Esophagus (tissue), 2 donors: ENCODE results near the gene ERN2. TPM values are rescaled to one million over a fixed set of nuclear protein-coding genes. Genes with fewer than 3 reads are reported as not detected.
"Not testable (repeated sequence)": the region's sequence is repeated elsewhere in the genome, so short reads cannot be mapped to it uniquely, and the experiment has no call there.

Source experiments
- H3K27ac ChIP-seq, 2 donors: one replicate each; pipeline ENCODE4 v1.5.1; 2013; ENCODE audit warnings: low read depth in 2 of 2, mild to moderate bottlenecking in 2 of 2, inconsistent platforms in 1 of 2, low read length in 1 of 2, moderate library complexity in 1 of 2
- H3K27me3 ChIP-seq, 2 donors: one replicate each; pipeline ENCODE4 v1.6.1; 2013; ENCODE audit warnings: low read length in 2 of 2, control low read depth in 1 of 2, mild to moderate bottlenecking in 1 of 2; ENCODE audit not compliant: insufficient read depth in 2 of 2, control insufficient read depth in 1 of 2
- H3K36me3 ChIP-seq, 2 donors: one replicate each; pipeline ENCODE4 v1.6.1; 2013; ENCODE audit warnings: low read length in 1 of 2; ENCODE audit not compliant: control insufficient read depth in 2 of 2, insufficient read depth in 2 of 2
- H3K4me1 ChIP-seq, 2 donors: one replicate each; pipeline ENCODE4 v1.6.1; 2013; ENCODE audit warnings: low read length in 1 of 2; ENCODE audit not compliant: control insufficient read depth in 2 of 2, insufficient read depth in 2 of 2
- H3K4me3 ChIP-seq, 2 donors: one replicate each; pipeline ENCODE4 v1.5.1; 2013; ENCODE audit warnings: low read length in 2 of 2, mild to moderate bottlenecking in 2 of 2, low read depth in 1 of 2, moderate library complexity in 1 of 2
- H3K9me3 ChIP-seq, 2 donors: one replicate each; pipeline ENCODE4 v1.6.1; 2013; ENCODE audit warnings: mild to moderate bottlenecking in 2 of 2, low read depth in 1 of 2, low read length in 1 of 2, moderate library complexity in 1 of 2; ENCODE audit not compliant: control insufficient read depth in 2 of 2, insufficient read depth in 1 of 2
- WGBS, 2 donors: extraction: QIAGEN DNeasy Blood & Tissue Kit; methylation state at CpG; one replicate each; pipeline ENCODE4 v1.1.7; 2013; 5-methylcytosine and 5-hydroxymethylcytosine counted together
- polyA plus RNA-seq, 2 donors: library from polyadenylated mRNA; stranded (reverse); fragments of 200-250 nt; gene quantifications; one replicate each; pipeline ENCODE4 v1.2.3, GENCODE V29; 2013
- donor health status: healthy with polysubstance abuse.
- donor health status: Bipolar disorder and iron deficiency.

Gene ERN2
- polyA plus RNA-seq, 2 donors = 0.20 to 0.40 TPM

DNA sequence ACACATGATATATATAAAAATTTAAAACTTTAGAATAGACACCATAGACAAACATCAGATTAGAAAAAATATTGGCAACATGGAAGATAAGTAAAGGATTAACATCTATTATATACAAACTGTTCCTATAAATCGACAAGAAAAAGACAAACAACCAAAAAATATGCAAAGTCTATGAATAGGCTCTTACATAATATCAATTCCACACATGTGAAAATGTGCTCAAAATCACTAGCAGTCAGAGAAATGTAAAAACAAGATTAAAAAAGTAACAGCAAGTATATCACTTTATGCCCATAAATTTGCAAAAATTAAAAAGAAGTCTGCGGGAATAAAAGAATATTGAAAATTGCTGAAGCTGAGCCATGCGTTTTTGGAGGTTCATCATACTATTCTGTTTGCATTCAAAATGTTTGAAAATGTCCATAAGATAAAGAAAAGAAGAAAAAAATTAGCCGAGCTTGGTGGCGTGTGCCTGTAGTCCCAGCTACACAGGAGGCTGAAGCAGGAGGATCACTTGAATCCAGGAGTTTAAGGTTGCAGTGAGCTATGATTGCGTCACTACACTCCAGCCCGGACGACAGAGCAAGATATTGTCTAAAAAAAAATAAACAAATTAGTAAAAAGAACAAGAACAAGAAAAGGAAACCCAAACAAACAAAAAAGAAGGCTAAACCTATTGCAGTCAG, 11.2 kb upstream of the ERN2 start:
- Histone ChIP-seq H3K9me3 (no peaks in the 10 kb centered on the region), H3K4me3 (no peak overlapping the region), H3K36me3 (no peaks in the 10 kb centered on the region), H3K27me3 (no peaks in the 10 kb centered on the region), H3K4me1 (no peaks in the 10 kb centered on the region), H3K27ac (no peak overlapping the region)
- WGBS, 2 donors = 72 to 75% methylated on average over 8 of the region's 8 CpGs

DNA sequence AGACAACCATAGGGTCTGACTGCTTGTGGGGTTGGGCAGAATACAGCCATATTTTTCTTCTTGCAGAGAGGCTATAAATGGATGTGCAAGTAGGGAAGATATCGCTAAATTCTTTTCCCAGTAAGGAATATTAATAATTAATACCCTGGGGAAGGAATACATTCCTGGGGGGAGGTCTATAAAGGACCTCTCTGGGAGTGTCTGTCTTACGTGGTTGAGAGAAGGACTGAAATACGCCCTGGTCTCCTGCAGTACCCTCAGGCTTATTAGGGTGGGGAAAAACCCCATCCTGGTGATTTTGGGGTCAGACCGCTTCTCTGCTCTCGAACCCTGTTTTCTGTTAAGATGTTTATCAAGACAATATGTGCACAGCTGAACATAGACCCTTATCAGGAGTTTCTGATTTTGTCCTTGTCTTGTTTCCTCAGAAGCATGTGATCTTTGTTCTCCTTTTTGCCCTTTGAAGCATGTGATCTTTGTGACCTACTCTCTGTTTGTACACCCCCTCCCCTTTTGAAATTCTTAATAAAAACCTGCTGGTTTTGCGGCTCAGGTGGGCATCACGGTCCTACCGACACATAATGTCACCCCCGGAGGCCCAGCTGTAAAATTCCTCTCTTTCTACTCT, 9.7 kb upstream of the ERN2 start:
- H3K27me3 ChIP-seq, H3K4me3 ChIP-seq, H3K9me3 ChIP-seq, H3K36me3 ChIP-seq, H3K27ac ChIP-seq, H3K4me1 ChIP-seq: not testable (repeated sequence)
- WGBS, 2 donors = 63 to 71% methylated on average over 9 of the region's 9 CpGs

DNA sequence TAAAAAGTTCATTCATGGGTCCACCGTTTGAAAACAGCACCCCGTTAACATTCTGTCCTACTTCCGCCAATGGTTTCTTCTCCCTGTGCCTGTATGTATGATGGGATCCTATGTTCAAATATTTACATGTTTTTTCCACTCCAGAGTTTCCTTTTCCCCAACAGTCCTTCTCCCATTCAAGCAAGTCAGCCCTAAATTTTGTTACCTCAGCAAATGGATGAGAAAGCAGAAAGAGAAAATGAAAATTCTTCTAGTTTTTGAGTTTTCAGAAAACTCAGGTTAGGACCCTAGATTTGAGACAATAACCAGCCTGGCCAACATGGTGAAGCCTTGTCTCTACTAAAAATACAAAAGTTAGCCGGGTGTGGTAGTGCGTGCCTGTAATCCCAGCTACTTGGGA, 3.5 kb upstream of the ERN2 start:
- no peak overlapping the region for H3K4me3 ChIP-seq
- H3K27me3 ChIP-seq = no peaks in the 10 kb centered on the region
- no peak overlapping the region for H3K27ac ChIP-seq
- peaks cover 0 to 5% of the 10 kb centered on the region in 2 donors for H3K4me1 ChIP-seq
- H3K36me3 ChIP-seq = no peaks in the 10 kb centered on the region
- no peaks in the 10 kb centered on the region for H3K9me3 ChIP-seq
- WGBS, 2 donors = 81 to 84% methylated on average over 5 of the region's 5 CpGs

DNA sequence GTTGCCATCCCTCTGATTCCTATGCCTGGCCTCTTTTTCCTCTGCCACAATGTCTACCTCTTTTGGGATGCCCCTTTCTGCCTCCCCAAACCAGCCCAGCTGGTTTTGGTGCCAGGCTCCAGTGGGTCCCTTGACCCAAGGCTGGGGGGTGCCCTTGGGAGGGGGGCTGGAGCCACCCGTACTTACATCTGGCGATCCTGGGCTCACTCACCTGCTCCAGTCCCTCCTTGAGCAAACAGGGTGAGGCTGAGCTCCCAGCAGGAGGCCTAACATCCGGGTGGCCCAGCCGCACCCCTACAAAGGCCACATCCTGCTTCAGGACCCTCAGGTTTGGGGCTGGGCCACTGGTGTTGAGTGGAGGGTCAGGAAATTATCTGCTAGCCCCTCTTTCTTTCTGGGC, 1.2 kb downstream of the ERN2 start:
- Histone ChIP-seq H3K27me3 (no peaks in the 10 kb centered on the region), H3K4me3 (no peak overlapping the region)
- 49 to 58% methylated on average over 4 of the region's 4 CpGs for WGBS, 2 donors

DNA sequence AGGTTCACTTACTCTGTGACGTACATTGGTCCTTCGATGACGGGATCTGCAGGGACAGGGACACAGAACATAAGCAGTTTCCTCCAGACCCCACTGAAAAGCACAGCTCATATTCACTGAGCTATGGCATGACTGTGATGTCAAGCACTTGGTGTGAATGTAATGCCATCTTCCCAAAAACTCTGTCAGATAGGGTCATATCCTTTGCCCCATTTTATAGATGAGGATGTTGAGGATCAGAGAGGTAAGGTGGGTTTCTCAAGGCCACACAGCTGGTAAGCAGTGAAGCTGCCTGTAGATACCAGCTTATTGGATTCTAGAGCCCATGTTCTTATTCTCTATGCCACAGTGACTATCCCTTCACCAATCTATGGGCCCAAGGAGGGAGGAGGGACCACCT, 2.5 kb downstream of the ERN2 start:
- Histone ChIP-seq H3K27me3 (no peaks in the 10 kb centered on the region), H3K4me3 (no peak overlapping the region), H3K27ac (no peak overlapping the region), H3K36me3 (no peaks in the 10 kb centered on the region), H3K4me1 (peaks cover 0 to 5% of the 10 kb centered on the region in 2 donors), H3K9me3 (peaks cover 6 to 10% of the 10 kb centered on the region in 2 donors)
- 87 to 95% methylated on average over 3 of the region's 3 CpGs for WGBS, 2 donors

More for the DNA sequence above, 1.2 kb downstream of the ERN2 start:
- Histone ChIP-seq H3K36me3 (no peaks in the 10 kb centered on the region), H3K9me3 (peaks cover 6 to 10% of the 10 kb centered on the region in 2 donors), H3K27ac (no peak overlapping the region), H3K4me1 (peaks cover 0 to 5% of the 10 kb centered on the region in 2 donors)

DNA sequence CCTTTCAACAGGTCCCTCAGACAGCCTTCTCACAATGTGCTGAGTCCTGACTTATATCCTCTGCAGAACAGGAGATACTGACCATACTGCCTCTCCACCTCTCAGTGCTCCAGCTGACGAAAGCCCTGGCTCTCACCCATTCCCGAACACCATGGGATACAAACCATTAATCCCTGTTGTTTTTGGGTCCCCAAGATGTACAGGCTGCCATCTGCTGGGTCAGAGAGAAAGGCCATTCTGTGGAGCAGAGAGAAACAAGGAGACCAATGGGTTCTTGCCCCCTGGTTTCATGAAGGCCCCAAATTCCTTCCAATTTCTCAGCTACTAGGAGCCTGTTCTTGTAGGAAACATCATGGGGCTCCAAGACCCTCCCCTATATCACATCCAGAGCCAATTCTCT, 3.0 kb downstream of the ERN2 start:
- Histone ChIP-seq H3K9me3 (peaks cover 6 to 13% of the 10 kb centered on the region in 2 donors), H3K4me3 (no peak overlapping the region), H3K36me3 (no peaks in the 10 kb centered on the region), H3K4me1 (peaks cover 0 to 5% of the 10 kb centered on the region in 2 donors), H3K27me3 (no peaks in the 10 kb centered on the region), H3K27ac (no peak overlapping the region)
- 79 to 86% methylated on average over 2 of the region's 2 CpGs for WGBS, 2 donors

DNA sequence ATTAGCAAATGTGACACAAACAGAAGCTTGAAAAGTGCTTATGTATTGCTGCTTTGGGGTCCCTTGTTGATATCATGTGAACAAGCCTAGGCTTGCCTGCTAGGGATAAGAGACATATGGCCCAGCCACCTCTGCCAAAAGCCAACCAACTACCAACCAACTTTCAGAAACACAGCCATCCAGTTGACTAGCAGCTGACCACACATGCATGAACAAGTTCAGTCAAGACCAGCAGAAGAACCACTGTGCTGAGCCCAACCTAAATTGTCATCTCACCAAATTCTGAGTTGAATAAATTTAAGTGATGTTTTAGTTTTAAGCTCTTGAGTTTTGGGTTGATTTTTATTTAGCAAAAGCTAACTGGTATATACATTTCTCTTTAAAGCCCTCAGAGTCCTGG, 3.5 kb downstream of the ERN2 start:
- H3K4me1 ChIP-seq = peaks cover 0 to 5% of the 10 kb centered on the region in 2 donors
- H3K36me3 ChIP-seq = no peaks in the 10 kb centered on the region
- H3K9me3 ChIP-seq = peaks cover 6 to 17% of the 10 kb centered on the region in 2 donors
- no peak overlapping the region for H3K4me3 ChIP-seq
- H3K27me3 ChIP-seq = no peaks in the 10 kb centered on the region
- no peak overlapping the region for H3K27ac ChIP-seq

DNA sequence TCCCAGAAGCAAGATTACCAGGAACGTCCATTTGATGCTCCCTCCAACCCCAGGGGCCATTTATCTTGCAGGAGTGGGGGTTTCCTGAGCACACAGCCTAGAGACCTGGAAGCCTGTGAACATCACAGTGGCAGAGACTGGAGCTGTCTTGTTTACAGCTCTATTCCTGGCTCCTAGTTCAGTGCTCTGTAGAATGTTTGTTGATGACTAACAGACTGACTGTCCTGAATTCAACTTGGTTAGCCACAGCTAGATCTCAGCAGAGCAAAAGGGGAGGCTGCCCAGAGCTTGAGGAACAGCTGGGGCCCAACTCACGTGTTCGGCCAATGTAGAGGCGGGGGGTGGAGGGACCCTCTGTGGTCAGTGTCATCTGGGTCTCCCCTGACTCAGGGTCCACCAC, 6.6 kb downstream of the ERN2 start:
- H3K36me3 ChIP-seq = no peaks in the 10 kb centered on the region
- 77 to 79% methylated on average over 4 of the region's 4 CpGs for WGBS, 2 donors
- no peak overlapping the region for H3K4me3 ChIP-seq
- H3K27me3 ChIP-seq = no peaks in the 10 kb centered on the region
- no peaks in the 10 kb centered on the region for H3K4me1 ChIP-seq
- no peak overlapping the region for H3K27ac ChIP-seq
- peaks cover 6 to 17% of the 10 kb centered on the region in 2 donors for H3K9me3 ChIP-seq

DNA sequence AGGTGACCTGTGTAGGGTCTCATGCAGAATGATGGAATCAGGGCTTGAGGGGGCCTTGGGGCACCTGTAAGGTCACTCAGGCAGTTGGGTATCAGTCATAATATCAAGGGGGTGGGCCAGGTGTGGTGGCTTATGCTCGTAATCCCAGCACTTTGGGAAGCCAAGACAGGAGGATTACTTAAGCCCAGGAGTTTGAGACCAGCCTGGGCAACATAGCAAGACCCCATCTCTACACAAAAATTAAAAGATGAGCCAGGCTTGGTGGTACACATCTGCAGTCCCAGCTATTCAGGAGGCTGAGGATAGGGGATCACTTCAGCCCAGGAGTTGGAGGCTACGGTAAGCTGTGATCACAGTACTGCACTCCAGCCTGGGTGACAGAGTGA, 7.5 kb downstream of the ERN2 start:
- no peaks in the 10 kb centered on the region for H3K36me3 ChIP-seq
- H3K27me3 ChIP-seq = no peaks in the 10 kb centered on the region
- H3K9me3 ChIP-seq = peaks cover 6 to 17% of the 10 kb centered on the region in 2 donors
- H3K4me1 ChIP-seq = no peaks in the 10 kb centered on the region
- no peak overlapping the region for H3K27ac ChIP-seq
- no peak overlapping the region for H3K4me3 ChIP-seq
- WGBS, 2 donors = 84 to 88% methylated on average over 2 of the region's 2 CpGs
